Gastrocnemius medialis (tissue), 4 donors: ENCODE data around the gene ARID5B.

Source experiments
- CTCF ChIP-seq, 5 experiments: fragments of 450-650 bp in 3 of 5; fragments of 200-600 bp in 2 of 5; sonication (generic) in 2 of 5; IDR thresholded peaks in 4 of 5; conservative IDR thresholded peaks in 1 of 5; 1 replicate in 4 of 5; 2 replicates in 1 of 5; pipeline ENCODE4 v1.5.1; 2016 to 2019; ENCODE audit warnings: antibody characterized with exemption in 5 of 5, mild to moderate bottlenecking in 3 of 5, moderate library complexity in 3 of 5
- POLR2A ChIP-seq, 2 donors: fragments of 450-650 bp; IDR thresholded peaks; one replicate each; pipeline ENCODE4 v1.6.1; 2017; ENCODE audit warnings: antibody characterized with exemption in 2 of 2, mild to moderate bottlenecking in 2 of 2, moderate library complexity in 2 of 2

- TF ChIP-seq CTCF (IDR thresholded peaks at IDR 0.05 in 4 of 5, conservative IDR thresholded peaks at IDR 0.05 in 1 of 5) (no peak), POLR2A (IDR thresholded peaks at IDR 0.05) (no peak)
Measured at GRCh38 chr10:61983255-61983654, 81.8 kb downstream of the ARID5B start.
